Measurements from ENCODE around the gene ERGIC2. TPM values are rescaled to one million over a fixed set of nuclear protein-coding genes. Genes with fewer than 3 reads are reported as not detected.

Gene ERGIC2
- total and polyA plus RNA-seq, 2 of the 13 experiments (the other 11 are each of a cell fraction or from before 2014, with no cell fraction given), result 32.6 to 73.5 TPM

DNA sequence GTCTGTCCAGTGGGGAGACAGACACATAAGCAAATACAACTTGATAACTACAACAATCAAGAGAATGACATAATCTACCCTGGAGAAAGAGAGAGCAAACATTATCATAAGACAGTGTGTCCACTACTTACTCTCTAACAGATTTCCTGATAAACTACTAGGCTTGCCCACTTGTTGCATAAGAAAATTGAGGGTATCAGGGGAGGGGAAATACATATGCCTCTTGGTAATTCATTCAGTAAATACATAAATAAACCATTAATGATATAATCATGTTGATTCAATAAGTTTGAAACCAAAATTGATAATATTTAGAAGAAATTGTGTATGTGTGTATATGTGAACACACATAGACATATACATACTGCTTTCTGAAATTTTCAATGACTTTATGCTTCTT is 76.6 kb downstream of the ERGIC2 start:
- in situ Hi-C loops (cut with HindIII; ENCODE audit: extremely low pct_ligation_motif_present, low pct_unique_long_range_greater_than_20kb), result no loop called here

More for the DNA sequence above, 76.6 kb downstream of the ERGIC2 start:
- BruUV-seq (replicated peaks), result no TSS peak
- Histone ChIP-seq H3K9me3 (ENCODE audit: low read length) (no peaks in the 10 kb centered on the region), H4K20me1 (ENCODE audit: insufficient read depth, low read length) (no peaks in the 10 kb centered on the region), H3K27me3 (ENCODE audit: control insufficient read depth in 1 of 2, insufficient read depth in 2 of 2, low read length in 2 of 2) (no peaks in the 10 kb centered on the region), H3K4me1 (ENCODE audit: insufficient read depth, low read length) (no peaks in the 10 kb centered on the region), H3K4me2 (ENCODE audit: low read depth, low read length) (no peak overlapping the region), H3K36me3 (replicated peaks in 1 of 2; ENCODE audit: control insufficient read depth in 1 of 2, insufficient read depth in 2 of 2, low read length in 2 of 2) (no peaks in the 10 kb centered on the region), H3K79me2 (ENCODE audit: insufficient read depth, low read length) (no peaks in the 10 kb centered on the region), H3K27ac (ENCODE audit: extremely low read length, insufficient read depth, low read length) (no peak overlapping the region), H3K4me3 (replicated peaks in 1 of 3; ENCODE audit: insufficient read depth in 1 of 3, low read depth in 2 of 3, low read length in 3 of 3) (no peak overlapping the region), H3K9ac (ENCODE audit: insufficient read depth, low read depth, low read length) (no peak overlapping the region), H2AFZ (ENCODE audit: low read length) (no peak overlapping the region)
- POLR2A ChIA-PET, result no interaction called here
- ATAC-seq, result no peak
- intact Hi-C loops (cut with micrococcal nuclease; ENCODE audit: unreplicated experiment), result no loop called here
- FAIRE-seq, result no peak
- TF ChIP-seq SMAD9 (CRISPR knock-in tag; IDR thresholded peaks at IDR 0.05) (no peak), TOPORS (CRISPR knock-in tag; IDR thresholded peaks at IDR 0.05) (no peak), ZNF75D (CRISPR knock-in tag; IDR thresholded peaks at IDR 0.05; ENCODE audit: borderline replicate concordance) (no peak), ESRRA (CRISPR knock-in tag; IDR thresholded peaks at IDR 0.05; ENCODE audit: low read depth) (no peak)
- TF ChIP-seq, protein P1, sequence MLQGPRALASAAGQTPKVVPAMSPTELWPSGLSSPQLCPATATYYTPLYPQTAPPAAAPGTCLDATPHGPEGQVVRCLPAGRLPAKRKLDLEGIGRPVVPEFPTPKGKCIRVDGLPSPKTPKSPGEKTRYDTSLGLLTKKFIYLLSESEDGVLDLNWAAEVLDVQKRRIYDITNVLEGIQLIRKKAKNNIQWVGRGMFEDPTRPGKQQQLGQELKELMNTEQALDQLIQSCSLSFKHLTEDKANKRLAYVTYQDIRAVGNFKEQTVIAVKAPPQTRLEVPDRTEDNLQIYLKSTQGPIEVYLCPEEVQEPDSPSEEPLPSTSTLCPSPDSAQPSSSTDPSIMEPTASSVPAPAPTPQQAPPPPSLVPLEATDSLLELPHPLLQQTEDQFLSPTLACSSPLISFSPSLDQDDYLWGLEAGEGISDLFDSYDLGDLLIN (CRISPR knock-in tag; IDR thresholded peaks at IDR 0.05; ENCODE audit: borderline replicate concordance), result no peak
- TF ChIP-seq, protein P2, sequence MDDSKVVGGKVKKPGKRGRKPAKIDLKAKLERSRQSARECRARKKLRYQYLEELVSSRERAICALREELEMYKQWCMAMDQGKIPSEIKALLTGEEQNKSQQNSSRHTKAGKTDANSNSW (CRISPR knock-in tag; IDR thresholded peaks at IDR 0.05; ENCODE audit: borderline replicate concordance), result no peak
- TF ChIP-seq, protein P3, sequence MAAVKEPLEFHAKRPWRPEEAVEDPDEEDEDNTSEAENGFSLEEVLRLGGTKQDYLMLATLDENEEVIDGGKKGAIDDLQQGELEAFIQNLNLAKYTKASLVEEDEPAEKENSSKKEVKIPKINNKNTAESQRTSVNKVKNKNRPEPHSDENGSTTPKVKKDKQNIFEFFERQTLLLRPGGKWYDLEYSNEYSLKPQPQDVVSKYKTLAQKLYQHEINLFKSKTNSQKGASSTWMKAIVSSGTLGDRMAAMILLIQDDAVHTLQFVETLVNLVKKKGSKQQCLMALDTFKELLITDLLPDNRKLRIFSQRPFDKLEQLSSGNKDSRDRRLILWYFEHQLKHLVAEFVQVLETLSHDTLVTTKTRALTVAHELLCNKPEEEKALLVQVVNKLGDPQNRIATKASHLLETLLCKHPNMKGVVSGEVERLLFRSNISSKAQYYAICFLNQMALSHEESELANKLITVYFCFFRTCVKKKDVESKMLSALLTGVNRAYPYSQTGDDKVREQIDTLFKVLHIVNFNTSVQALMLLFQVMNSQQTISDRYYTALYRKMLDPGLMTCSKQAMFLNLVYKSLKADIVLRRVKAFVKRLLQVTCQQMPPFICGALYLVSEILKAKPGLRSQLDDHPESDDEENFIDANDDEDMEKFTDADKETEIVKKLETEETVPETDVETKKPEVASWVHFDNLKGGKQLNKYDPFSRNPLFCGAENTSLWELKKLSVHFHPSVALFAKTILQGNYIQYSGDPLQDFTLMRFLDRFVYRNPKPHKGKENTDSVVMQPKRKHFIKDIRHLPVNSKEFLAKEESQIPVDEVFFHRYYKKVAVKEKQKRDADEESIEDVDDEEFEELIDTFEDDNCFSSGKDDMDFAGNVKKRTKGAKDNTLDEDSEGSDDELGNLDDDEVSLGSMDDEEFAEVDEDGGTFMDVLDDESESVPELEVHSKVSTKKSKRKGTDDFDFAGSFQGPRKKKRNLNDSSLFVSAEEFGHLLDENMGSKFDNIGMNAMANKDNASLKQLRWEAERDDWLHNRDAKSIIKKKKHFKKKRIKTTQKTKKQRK (IDR thresholded peaks at IDR 0.05; ENCODE audit: low read length), result no peak
- TF ChIP-seq, protein P4, sequence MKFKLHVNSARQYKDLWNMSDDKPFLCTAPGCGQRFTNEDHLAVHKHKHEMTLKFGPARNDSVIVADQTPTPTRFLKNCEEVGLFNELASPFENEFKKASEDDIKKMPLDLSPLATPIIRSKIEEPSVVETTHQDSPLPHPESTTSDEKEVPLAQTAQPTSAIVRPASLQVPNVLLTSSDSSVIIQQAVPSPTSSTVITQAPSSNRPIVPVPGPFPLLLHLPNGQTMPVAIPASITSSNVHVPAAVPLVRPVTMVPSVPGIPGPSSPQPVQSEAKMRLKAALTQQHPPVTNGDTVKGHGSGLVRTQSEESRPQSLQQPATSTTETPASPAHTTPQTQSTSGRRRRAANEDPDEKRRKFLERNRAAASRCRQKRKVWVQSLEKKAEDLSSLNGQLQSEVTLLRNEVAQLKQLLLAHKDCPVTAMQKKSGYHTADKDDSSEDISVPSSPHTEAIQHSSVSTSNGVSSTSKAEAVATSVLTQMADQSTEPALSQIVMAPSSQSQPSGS (CRISPR knock-in tag; IDR thresholded peaks at IDR 0.05), result no peak
- CTCF ChIA-PET (ENCODE audit: low intra/inter-chr PET ratio, low total read pairs), result no interaction called here
- no peak for DNase-seq (ENCODE audit: low spot score)

Data from HepG2 (cell line).